Choroid plexus epithelial cell (primary cell): Measurements from ENCODE around the gene RNASE7.
A peak's percentile ranks its signal among the peaks of the same experiment; 100 is the strongest.

Experiments used
- DNase-seq: peaks from one replicate; pipeline ENCODE4 v3.0.0-alpha.2; 2010; ENCODE audit warnings: low read depth
- H3K4me3 ChIP-seq: 2 replicates; pipeline ENCODE4 v1.5.1; 2011; ENCODE audit warnings: low read depth, mild to moderate bottlenecking, control low read depth, low read length, moderate library complexity
- TF ChIP-seq, protein P1 (sequence below): conservative IDR thresholded peaks from 2 replicates; pipeline ENCODE4 v1.5.1; 2011; ENCODE audit warnings: low read depth, mild to moderate bottlenecking, control low read depth, inconsistent platforms, low read length, moderate library complexity

RNASE7 gene, protein sequence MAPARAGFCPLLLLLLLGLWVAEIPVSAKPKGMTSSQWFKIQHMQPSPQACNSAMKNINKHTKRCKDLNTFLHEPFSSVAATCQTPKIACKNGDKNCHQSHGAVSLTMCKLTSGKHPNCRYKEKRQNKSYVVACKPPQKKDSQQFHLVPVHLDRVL

DNA sequence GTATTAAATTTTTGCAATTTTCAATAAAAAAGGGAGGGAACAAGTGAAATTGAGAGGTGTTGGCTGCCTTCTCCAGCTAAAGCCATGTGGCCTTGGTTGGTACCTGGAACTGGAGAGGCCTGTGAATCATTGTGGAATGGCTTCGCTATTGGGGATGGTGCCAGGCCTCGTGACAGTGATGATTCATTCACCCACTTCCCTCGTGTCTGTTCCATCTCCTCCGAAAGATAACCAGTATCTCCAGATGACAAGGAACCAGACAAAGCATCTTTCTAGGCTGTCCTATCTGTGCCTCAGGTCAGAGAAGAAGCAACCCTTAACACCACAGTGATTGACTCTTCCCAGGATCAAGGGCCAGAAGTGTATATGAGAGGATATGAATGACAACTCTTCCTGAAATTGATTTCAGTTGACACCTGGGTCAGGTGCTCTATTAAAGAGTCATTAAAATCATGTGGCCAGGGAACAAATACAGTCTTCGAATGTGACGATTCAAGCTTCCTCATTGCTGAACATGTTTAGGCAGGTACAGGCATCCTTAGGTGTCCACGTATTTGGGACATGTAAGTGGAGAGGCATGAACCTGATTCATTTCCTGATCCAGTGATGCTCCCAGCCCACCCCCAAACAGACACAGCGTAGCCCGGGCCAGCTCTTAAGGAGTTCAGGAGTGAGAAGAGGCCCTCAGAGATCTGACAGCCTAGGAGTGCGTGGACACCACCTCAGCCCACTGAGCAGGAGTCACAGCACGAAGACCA is at the start of gene RNASE7:
Gene RNASE7 (plus strand): TSS at position 687 of the 758 bp plus-strand sequence. CDS start 631 bp downstream, outside the sequence.
- no peak within 1 kb of the TSS for H3K4me3 ChIP-seq
- peak; percentile 65 for DNase-seq
- TF ChIP-seq, protein P1, sequence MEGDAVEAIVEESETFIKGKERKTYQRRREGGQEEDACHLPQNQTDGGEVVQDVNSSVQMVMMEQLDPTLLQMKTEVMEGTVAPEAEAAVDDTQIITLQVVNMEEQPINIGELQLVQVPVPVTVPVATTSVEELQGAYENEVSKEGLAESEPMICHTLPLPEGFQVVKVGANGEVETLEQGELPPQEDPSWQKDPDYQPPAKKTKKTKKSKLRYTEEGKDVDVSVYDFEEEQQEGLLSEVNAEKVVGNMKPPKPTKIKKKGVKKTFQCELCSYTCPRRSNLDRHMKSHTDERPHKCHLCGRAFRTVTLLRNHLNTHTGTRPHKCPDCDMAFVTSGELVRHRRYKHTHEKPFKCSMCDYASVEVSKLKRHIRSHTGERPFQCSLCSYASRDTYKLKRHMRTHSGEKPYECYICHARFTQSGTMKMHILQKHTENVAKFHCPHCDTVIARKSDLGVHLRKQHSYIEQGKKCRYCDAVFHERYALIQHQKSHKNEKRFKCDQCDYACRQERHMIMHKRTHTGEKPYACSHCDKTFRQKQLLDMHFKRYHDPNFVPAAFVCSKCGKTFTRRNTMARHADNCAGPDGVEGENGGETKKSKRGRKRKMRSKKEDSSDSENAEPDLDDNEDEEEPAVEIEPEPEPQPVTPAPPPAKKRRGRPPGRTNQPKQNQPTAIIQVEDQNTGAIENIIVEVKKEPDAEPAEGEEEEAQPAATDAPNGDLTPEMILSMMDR, result no peak

DNA sequence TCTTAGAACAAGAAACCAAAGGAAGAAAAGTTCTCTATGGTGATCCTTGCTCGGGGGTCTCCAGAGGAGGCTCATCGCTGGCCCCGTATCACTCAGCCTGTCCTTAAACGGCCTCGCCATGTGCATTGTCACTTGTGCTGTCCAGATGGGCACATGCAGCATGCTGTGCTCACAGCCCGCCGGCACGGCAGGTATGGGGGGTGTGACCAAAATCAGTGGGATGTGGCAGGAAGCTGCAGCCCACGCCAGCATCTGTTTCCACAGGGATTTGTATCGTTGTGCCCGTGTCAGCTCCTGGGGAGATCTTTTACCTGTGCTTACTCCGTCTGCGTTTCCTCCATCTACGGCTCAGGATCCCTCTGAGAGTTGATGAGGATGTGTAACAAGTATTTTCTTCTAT is 45.6 kb upstream of the RNASE7 start:
- TF ChIP-seq, protein P1, result no peak
- H3K4me3 ChIP-seq, result no peak overlapping the region
- no peak for DNase-seq

DNA sequence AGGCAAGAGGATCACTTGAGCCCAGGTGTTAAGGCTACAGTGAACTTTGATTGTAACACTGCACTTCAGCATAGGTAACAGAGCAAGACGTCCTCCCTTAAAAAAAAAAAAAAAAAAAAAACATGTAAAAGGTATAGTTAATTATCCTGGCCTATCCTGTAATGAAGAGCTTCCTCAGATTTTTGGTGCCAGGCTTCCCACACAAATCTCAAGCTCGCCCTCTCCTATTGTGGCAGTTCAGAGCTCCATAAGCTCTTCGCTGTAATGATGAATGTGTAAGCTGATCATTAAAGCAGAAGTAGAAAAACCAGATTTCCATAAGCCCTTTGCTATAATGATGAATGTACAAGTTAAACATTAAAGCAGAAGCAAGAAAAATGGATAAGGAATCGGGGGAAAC is 45.0 kb upstream of the RNASE7 start:
- H3K4me3 ChIP-seq, result no peak overlapping the region
- TF ChIP-seq, protein P1, result no peak
- DNase-seq, result no peak

DNA sequence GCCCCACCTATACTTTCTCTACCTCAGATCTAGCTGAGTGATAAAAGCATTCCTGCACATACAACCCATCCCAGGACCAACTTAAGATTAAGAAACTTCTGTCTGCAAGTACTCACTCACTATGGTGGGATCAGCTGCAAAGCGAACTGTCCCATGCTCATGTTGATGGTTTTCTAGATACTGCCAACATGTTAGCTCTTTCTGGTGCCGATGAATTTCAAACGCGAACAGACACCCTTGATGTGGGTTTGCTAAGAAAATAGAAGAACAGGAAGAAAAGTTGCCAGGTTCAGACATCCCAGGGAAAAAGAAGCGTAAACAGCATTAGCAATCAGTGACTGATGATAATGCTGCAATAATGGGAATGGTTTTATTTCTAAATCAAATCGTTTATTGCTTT is 44.6 kb upstream of the RNASE7 start:
- H3K4me3 ChIP-seq, result no peak overlapping the region
- DNase-seq, result no peak
- TF ChIP-seq, protein P1, result no peak

DNA sequence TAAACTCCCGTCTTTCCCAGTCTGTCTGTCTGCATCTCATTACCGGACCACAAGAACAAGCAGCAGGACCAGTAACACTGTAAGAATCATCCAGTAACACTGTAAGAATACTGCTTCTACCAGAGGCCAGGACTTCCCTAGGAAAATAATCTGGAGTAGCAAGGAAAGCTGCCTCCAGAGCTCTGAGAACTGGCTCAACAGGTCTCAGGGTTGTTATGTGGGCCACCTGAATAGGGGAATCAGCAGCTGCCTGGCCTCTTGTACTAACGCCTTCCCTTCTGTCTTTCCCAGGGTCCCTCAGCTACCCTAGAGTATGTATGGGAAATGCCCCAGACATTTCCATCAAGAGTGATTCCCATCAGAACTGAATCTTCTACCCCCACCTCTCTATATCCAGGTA is 44.0 kb upstream of the RNASE7 start:
- TF ChIP-seq, protein P1, result no peak
- H3K4me3 ChIP-seq, result no peak overlapping the region
- DNase-seq, result no peak

DNA sequence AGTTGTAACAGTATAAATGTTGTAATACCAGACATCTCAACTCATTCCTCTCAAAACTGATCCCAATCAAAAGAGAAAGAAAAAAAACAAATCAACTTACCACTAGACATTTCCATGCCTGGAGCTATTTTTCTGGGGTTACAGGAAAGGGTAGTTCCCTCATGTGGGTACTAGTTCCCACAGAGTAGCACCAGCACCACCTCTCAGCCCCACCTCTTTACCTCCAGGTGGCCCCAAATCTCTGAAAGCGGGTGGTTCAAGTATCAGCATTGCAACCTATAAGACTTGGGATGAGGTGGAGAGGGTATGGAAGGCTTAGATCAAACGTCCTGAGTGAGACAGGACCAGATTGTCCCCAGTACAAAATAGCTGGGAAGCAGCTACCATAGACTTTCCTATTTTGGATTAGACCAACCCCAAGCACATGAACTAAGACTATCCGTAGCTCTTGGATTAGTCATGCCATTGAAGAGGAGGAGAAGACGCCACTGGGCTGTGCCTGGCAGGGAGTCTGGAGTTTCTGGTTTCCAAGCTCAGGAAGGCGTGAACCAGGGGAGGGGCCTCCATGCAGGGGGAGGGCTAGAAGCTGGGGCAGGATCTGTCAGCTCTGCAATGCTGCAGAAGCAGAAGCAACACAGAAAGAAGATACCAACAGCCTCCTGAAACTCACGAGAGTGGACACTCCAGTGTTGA is 43.3 kb upstream of the RNASE7 start, which contains the start of gene SLC39A2:
Gene SLC39A2 (plus strand): TSS at position 620 of the 693 bp plus-strand sequence. CDS start 154 bp downstream, outside the sequence.
- peak; percentile 92 for DNase-seq
- TF ChIP-seq, protein P1, result no peak
- H3K4me3 ChIP-seq, result no peak within 1 kb of the TSS
